ENCODE results near the gene EIF3L.

The EIF3L gene

DNA sequence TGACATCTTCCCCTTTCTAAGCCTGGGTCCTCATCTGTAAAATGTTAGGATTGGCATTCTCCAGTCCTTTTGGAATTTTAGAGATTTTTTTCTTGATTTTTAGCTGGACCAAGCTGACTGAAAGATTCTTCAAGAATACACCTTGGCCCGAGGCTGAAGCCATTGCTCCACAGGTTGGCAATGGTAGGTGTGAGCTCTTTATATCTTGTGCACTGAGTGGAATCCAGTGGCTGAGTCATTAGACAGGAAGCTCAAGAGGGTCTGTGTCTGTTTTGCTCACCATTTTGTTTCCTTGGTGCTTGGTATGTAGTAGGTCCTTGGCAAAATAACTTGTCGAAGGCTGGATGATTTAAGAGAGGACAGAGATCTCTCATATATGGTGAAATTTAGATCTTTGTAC lies 6.2 kb downstream of the EIF3L start:
- no peak for DNase-seq

- no peak for DNase-seq
Observed at GRCh38 chr22:37860796-37861421, 11.7 kb downstream of the EIF3L start.

GRCh38 chr22:37862570-37863325 lies 13.5 kb downstream of the EIF3L start:
- DNase-seq = no peak

DNA sequence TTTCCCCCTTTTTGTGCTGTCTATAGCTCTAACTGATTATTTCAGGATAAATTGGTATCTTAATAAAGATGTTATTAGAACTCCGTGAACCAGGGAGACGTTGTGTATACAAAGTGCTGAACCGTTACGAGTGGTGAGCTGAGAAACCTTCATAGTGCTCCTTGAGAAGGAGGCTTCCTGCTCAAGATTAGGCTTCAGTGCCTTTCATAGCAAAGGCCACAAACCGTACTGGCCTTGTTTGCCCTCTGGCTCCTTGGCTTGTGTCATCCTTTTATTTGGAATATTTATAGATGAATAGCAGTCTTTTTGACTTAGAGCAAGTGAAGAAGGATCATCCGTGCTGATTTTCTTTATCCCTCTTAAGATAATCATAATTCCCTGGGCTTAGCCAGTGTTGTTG lies 16.3 kb downstream of the EIF3L start:
- DNase-seq = no peak

GRCh38 chr22:37870273-37870672 lies 21.1 kb downstream of the EIF3L start:
- no peak for DNase-seq

- no peak for DNase-seq
Observed at GRCh38 chr22:37880668-37881440, 31.6 kb downstream of the EIF3L start.

DNA sequence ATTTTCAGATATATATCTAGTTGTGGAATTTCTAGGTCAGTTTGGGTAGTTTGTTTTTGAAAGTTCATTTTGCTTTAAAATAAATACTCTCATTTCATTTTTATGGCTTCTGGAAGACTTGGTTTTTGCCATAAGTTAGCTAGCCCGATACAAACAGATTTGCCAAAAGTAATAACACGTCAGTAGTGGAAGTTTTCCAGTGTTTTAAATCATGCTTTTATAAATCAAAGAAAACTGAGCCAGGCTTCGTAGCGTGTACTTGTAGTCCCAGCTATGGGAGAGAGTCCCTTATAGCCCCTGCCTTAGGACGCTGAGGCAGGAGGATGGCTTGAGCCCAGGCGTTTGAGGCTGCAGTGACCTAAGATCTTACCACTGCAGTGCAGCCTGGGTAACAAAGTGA lies 35.2 kb downstream of the EIF3L start:
- DNase-seq = no peak

- DNase-seq = no peak
Observed at GRCh38 chr22:37887584-37888378, 38.6 kb downstream of the EIF3L start.

GRCh38 chr22:37891926-37892325 lies 42.7 kb downstream of the EIF3L start:
- no peak for DNase-seq

GRCh38 chr22:37892566-37893335 lies 43.5 kb downstream of the EIF3L start:
- DNase-seq = no peak

DNA sequence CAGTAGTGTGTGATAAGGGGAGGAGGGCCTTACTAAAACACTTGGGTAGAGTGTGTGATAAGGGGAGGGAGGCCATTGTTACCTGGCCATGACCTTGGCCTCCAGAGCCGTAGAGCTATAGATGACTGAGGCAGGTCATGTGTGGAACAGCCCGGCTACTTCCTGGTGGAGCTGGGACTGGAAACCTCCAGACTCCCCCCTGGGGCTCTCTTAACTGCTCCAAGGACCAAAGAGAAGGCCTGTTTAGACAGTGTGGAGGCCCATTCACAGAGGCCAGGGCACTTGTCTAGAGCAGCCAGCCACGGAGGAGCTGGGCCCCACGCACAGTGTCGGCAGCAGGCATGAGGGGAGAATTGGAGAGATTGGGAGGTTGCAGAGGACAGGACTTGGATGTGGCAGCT lies 44.4 kb downstream of the EIF3L start:
- DNase-seq = no peak

- DNase-seq = no peak
Observed at GRCh38 chr22:37894939-37895670, 45.9 kb downstream of the EIF3L start.

- no peak for DNase-seq
Observed at GRCh38 chr22:37896181-37896592, 47.0 kb downstream of the EIF3L start.

GRCh38 chr22:37896939-37897338 lies 47.7 kb downstream of the EIF3L start:
- DNase-seq = no peak

DNA sequence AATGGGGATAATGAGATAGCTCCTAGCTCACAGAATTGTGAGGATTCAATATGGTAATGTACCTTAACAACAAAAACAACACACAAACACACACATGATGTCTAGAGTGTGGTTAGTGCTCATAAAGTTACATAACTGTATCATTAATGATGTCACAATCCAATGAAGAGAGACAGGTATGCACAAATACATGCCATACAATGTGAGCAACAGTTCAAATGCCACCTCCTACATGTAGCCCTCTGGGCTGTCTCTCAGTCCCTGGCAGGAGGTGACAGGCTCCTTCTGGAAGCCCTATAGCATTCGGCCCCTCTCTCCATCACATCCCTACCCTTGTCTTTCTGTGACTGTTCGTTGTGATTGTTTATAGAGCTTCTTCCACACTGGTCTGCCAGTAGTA lies 48.6 kb downstream of the EIF3L start:
- no peak for DNase-seq

DNA sequence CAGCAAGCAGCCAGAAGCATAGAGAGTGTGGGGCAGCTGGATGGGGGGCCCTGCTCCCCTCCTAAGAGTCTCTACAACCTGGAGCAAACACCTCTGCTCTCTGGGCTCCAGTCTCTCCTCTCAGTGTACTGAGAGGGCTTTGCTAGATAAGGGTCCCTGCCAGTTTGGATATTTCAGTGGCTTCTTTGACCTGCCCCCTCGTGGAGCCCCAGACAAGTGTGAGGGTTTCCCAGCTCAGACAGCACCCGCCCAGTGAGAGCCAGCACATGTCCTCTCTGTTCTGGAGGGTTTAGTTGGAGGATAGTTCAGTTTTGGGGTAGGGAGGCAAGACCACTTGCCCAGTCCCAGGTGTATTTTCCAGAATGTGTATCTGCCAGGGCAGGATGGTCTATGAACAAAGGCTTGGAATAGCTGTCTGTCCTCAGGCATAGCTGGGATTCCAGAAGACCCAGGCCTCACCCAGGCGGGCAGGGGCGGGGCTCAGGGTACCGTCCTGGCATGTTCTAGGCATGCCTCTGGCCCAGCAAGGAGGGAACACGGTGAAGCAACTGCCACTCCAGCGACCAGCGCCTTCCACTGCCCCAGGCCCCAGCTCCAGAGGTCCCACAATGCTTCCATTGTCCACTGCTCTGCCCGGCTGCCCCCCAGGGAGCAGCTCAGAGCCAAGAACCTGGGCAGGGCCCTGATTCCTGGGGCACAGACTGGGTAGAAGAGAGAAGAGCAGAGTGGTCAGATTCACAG lies 49.4 kb downstream of the EIF3L start:
- DNase-seq = no peak

- no peak for DNase-seq
Observed at GRCh38 chr22:37904572-37905533, 55.6 kb downstream of the EIF3L start.

DNA sequence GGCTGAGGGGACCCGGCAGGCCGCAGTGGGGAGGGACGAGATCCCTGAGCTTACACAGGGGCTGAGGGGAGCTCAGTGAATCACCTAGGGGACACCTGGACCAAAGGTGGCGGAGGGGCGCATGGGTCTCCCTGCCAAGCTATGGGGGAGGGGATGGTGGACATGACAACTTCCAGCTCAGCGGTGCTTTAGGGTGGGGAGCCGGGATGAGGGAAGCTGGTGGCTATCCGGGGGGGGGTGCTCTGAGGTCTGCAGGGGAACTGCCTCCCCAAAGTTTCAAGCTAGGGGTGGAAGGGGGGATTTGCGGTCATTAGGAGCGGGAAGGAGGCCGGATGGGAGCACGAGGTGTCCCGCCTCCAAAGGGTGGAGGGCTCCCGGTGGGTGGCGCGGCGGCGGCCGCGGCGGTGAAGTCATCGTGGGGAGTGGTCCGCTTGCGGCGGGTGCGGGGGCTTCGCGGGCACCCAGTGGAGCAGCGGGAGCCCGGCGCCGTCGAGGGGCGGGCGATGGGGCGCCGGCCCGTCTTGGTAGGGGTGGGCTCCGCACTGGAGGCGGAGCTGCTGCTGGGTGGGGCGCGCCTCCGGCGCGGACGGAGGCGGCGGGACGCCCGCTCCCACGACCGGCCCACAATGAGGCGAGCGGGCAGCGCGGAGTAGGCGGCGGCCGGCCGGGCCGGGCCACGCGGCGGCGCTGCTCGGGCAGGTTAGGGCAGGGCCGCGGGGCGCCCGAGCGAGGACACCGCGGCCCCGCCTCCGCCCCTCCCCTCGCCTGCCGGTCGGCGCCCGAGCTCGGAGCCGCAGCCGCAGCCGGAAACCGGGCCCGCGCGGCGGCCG lies 56.5 kb downstream of the EIF3L start, which contains the start of gene MICALL1:
Gene MICALL1 (plus strand): TSS at position 764 of the 830 bp plus-strand sequence. CDS start 126 bp downstream, outside the sequence.
- peak; percentile 84 for DNase-seq

All from activated CD8-positive, alpha-beta memory T cell treated with anti-CD3 and anti-CD28 coated beads for 24 hours (primary cell).